Measurements from ENCODE around the gene BLOC1S5. TPM values are rescaled to one million over a fixed set of nuclear protein-coding genes. Genes with fewer than 3 reads are reported as not detected.

The BLOC1S5 gene
- total and polyA plus RNA-seq, 2 donors: 10.3 to 20.0 TPM

DNA sequence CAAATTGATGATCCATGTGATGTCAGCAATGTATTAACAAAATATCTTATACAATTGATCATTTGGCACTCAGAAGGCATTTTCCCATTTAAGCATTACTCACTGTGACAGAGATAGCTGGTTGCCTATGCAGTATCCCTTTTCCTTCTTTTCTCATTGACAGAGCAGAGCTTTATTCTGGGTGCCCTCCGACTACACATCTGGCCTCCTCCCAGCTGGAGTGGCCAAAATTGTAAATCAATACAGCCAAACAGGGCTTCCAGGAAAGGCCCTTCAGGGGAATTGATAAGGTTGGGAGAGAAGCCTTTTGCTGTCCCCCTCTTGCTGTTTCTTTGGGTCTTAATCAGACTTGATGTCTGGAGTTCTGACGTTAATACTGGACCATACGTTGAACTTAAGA is 9.6 kb upstream of the BLOC1S5 start:
- no peaks in the 10 kb centered on the region for H3K9me3 ChIP-seq (ENCODE audit: control insufficient read depth in 2 of 2, insufficient read depth in 1 of 2, low read length in 1 of 2)
- H3K27ac ChIP-seq (ENCODE audit: low read depth in 1 of 2, low read length in 1 of 2): no peak overlapping the region
- 96% methylated on average over 3 of the region's 3 CpGs for WGBS
- no peaks in the 10 kb centered on the region for H3K36me3 ChIP-seq (ENCODE audit: control insufficient read depth in 2 of 2, insufficient read depth in 2 of 2, low read length in 1 of 2)
- no peak overlapping the region for H3K4me3 ChIP-seq (ENCODE audit: low read length in 2 of 2)
- no peaks in the 10 kb centered on the region for H3K4me1 ChIP-seq (ENCODE audit: control insufficient read depth in 2 of 2, insufficient read depth in 2 of 2, low read length in 2 of 2)
- no peaks in the 10 kb centered on the region for H3K27me3 ChIP-seq (ENCODE audit: control insufficient read depth in 2 of 2, insufficient read depth in 1 of 2, low read length in 1 of 2)
- no peak for DNase-seq (ENCODE audit: low read depth in 6 of 9, low spot score in 9 of 9)

DNA sequence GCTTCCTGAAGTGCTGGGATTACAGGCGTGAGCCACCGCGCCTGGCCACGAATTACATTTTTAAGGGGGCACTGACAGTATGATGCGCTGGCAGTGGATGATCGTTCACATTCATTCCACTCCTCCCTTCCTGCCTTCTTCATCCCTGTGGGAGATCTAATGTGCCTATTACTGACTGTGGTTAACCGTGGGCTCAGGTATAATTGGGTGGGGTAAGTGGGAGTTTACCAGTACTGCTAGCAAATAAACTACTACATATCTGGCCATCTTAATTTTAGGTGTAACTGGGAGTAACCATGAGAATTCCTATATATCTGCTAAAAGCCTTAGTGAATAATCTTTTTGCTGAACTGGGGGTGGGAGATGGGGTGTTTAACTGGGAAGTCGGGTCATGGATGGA is 6.5 kb upstream of the BLOC1S5 start:
- DNase-seq (ENCODE audit: low read depth in 6 of 9, low spot score in 9 of 9): no peak
- Histone ChIP-seq H3K9me3 (ENCODE audit: control insufficient read depth in 2 of 2, insufficient read depth in 1 of 2, low read length in 1 of 2) (no peaks in the 10 kb centered on the region), H3K4me1 (ENCODE audit: control insufficient read depth in 2 of 2, insufficient read depth in 2 of 2, low read length in 2 of 2) (no peaks in the 10 kb centered on the region), H3K4me3 (ENCODE audit: low read length in 2 of 2) (no peak overlapping the region), H3K27ac (ENCODE audit: low read depth in 1 of 2, low read length in 1 of 2) (no peak overlapping the region), H3K36me3 (ENCODE audit: control insufficient read depth in 2 of 2, insufficient read depth in 2 of 2, low read length in 1 of 2) (no peaks in the 10 kb centered on the region), H3K27me3 (ENCODE audit: control insufficient read depth in 2 of 2, insufficient read depth in 1 of 2, low read length in 1 of 2) (no peaks in the 10 kb centered on the region)
- 95% methylated on average over 8 of the region's 8 CpGs for WGBS

DNA sequence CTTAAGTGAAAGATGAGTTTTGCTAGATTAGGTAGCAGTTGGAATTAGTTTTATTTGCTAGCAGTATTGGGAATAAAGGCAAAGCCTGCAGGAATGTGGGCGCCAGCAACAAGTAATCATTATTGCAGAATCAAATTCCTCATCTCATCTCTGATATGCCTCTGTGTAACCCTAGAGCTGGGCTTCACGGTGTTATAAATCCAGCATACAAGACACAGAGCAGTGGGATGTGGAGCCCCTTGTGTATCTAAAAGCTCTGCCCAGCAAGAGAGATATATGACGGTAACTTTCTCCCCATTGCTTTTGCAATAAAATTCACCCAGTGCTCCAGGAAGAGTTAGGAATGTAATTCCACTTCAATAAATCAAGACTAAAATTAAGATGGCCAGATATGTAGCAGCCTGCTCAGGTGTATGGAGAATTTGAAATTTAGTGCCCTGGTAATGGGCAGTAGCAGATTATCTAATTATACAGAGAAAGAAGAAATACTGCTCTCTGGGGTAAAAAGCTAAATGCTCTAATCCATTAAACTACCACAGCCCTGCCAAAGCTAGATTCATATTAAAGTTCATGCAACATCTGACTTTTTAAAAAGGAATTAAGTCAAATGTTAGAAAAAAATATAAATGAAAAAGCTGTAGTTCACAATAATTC is 5.6 kb upstream of the BLOC1S5 start:
- 93% methylated on average over 3 of the region's 3 CpGs for WGBS
- H3K36me3 ChIP-seq (ENCODE audit: control insufficient read depth in 2 of 2, insufficient read depth in 2 of 2, low read length in 1 of 2): no peaks in the 10 kb centered on the region
- no peak for DNase-seq (ENCODE audit: low read depth in 6 of 9, low spot score in 9 of 9)

DNA sequence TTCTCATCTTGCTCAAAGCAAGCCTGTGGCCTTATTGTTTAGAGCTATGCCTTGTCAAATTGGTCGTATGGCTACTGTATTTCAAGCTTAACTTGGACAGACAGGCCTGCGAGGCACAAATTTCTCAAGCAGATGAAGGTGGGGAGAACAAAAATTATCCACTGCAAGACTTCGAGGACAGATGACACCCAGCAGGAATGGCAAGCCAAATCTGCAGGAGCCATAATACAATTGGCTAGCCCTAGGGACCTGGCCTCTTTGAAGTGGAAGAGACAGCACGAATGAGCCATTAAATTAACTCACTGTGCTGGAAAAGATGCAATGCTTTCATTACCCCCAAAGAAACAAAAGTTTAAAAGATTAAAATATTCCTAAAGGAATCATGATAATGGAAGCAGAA is 5.0 kb upstream of the BLOC1S5 start:
- Histone ChIP-seq H3K27ac (ENCODE audit: low read depth in 1 of 2, low read length in 1 of 2) (no peak overlapping the region), H3K36me3 (ENCODE audit: control insufficient read depth in 2 of 2, insufficient read depth in 2 of 2, low read length in 1 of 2) (no peaks in the 10 kb centered on the region), H3K27me3 (ENCODE audit: control insufficient read depth in 2 of 2, insufficient read depth in 1 of 2, low read length in 1 of 2) (no peaks in the 10 kb centered on the region), H3K9me3 (ENCODE audit: control insufficient read depth in 2 of 2, insufficient read depth in 1 of 2, low read length in 1 of 2) (no peaks in the 10 kb centered on the region), H3K4me1 (ENCODE audit: control insufficient read depth in 2 of 2, insufficient read depth in 2 of 2, low read length in 2 of 2) (peaks cover 0 to 6% of the 10 kb centered on the region in 2 donors), H3K4me3 (ENCODE audit: low read length in 2 of 2) (no peak overlapping the region)
- 85% methylated on average over 4 of the region's 4 CpGs for WGBS
- no peak for DNase-seq (ENCODE audit: low read depth in 6 of 9, low spot score in 9 of 9)

More for the DNA sequence above, 5.6 kb upstream of the BLOC1S5 start:
- Histone ChIP-seq H3K9me3 (ENCODE audit: control insufficient read depth in 2 of 2, insufficient read depth in 1 of 2, low read length in 1 of 2) (no peaks in the 10 kb centered on the region), H3K4me3 (ENCODE audit: low read length in 2 of 2) (no peak overlapping the region), H3K4me1 (ENCODE audit: control insufficient read depth in 2 of 2, insufficient read depth in 2 of 2, low read length in 2 of 2) (peaks cover 0 to 2% of the 10 kb centered on the region in 2 donors), H3K27ac (ENCODE audit: low read depth in 1 of 2, low read length in 1 of 2) (no peak overlapping the region), H3K27me3 (ENCODE audit: control insufficient read depth in 2 of 2, insufficient read depth in 1 of 2, low read length in 1 of 2) (no peaks in the 10 kb centered on the region)

DNA sequence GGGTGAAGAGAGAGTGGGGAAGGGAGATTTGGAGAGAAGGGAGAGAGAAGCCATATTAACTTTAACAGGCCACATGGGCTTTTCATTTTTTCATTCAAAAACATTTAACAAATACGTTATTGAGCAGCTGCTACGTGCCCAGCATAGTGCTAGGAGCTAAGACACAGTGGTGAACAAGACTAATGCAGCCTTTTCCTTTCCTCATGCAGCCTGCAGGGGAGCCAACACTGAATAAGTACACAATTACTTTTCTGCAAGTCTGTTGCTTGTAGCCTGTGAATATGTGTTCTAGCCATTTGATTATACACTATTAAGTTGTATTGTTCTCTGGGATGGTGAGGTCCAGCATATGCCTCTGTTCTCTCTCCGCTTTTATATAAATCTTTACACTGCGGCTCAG is 1.9 kb upstream of the BLOC1S5 start:
- DNase-seq (ENCODE audit: low read depth in 6 of 9, low spot score in 9 of 9): no peak
- Histone ChIP-seq H3K27ac (ENCODE audit: low read depth in 1 of 2, low read length in 1 of 2) (no peak overlapping the region), H3K4me3 (ENCODE audit: low read length in 2 of 2) (no peak overlapping the region), H3K27me3 (ENCODE audit: control insufficient read depth in 2 of 2, insufficient read depth in 1 of 2, low read length in 1 of 2) (no peaks in the 10 kb centered on the region), H3K9me3 (ENCODE audit: control insufficient read depth in 2 of 2, insufficient read depth in 1 of 2, low read length in 1 of 2) (no peaks in the 10 kb centered on the region), H3K36me3 (ENCODE audit: control insufficient read depth in 2 of 2, insufficient read depth in 2 of 2, low read length in 1 of 2) (peaks cover 3 to 8% of the 10 kb centered on the region in 2 donors), H3K4me1 (ENCODE audit: control insufficient read depth in 2 of 2, insufficient read depth in 2 of 2, low read length in 2 of 2) (peaks cover 0 to 6% of the 10 kb centered on the region in 2 donors)
- whole genome bisulfite sequencing: 96% methylated on average over 4 of the region's 4 CpGs

DNA sequence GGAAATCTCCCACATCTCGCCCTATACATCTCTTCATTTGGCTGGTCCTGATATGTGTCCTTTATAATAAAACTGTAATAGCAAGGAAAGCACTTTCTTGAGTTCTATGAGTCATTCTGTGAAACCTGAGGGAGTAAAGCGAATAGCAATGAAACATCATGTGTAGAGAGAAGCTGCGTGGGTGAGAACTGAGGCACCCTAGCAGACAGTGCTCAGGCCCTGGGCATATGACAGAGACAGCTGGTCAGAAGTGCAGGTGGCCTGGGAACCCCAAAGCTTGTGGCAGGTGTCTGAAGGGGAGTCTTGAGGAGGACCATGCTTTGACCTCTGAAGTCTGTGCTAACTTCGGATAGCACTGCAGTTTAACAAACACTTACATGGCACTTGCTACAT is 1.3 kb upstream of the BLOC1S5 start:
- no peak for DNase-seq (ENCODE audit: low read depth in 6 of 9, low spot score in 9 of 9)
- no peak overlapping the region for H3K27ac ChIP-seq (ENCODE audit: low read depth in 1 of 2, low read length in 1 of 2)
- peaks cover 0 to 6% of the 10 kb centered on the region in 2 donors for H3K4me1 ChIP-seq (ENCODE audit: control insufficient read depth in 2 of 2, insufficient read depth in 2 of 2, low read length in 2 of 2)
- no peaks in the 10 kb centered on the region for H3K27me3 ChIP-seq (ENCODE audit: control insufficient read depth in 2 of 2, insufficient read depth in 1 of 2, low read length in 1 of 2)
- no peak overlapping the region for H3K4me3 ChIP-seq (ENCODE audit: low read length in 2 of 2)
- H3K9me3 ChIP-seq (ENCODE audit: control insufficient read depth in 2 of 2, insufficient read depth in 1 of 2, low read length in 1 of 2): no peaks in the 10 kb centered on the region
- H3K36me3 ChIP-seq (ENCODE audit: control insufficient read depth in 2 of 2, insufficient read depth in 2 of 2, low read length in 1 of 2): peaks cover 3 to 8% of the 10 kb centered on the region in 2 donors
- WGBS: 95% methylated on average over 4 of the region's 4 CpGs

DNA sequence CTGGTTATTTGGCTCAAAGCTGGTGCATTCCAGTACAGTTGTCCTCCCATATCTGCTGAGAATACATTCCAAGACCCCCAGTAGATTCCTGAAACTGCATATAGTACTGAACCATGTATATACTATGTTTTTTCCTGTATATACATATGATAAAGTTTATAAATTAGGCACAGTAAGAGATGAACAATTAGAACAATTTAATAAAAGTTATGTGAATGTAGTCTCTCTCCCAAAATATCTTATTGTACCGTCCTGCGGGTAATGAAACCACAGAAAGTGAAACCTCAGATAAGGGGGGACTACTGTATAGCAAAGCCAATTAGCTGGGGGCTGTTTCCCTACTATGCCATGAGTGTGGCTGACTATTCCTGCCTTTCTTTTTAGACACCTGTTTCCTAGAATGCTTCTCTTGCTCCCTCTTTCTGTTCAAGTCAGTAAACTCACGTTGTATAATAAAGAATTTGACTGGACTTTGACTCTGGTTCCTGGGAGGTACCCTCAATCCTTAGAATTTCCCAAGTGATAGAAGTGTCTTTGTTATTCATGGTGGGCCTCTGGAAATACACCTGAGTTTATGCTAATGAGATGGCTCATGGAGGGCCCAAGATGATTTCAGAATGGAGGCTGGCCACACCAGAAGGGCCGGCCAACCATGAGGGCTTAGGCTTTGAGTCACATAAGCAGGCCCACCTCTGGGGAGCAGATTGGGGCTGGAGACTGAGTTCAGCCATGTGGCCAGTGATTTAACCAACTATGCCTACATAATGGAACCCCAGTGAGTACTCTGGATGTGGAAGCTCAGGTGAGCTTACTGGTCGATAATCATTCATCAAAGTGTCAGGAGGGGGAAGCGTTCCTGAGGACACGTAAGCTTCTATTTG is 689 bp upstream of the BLOC1S5 start:
- Histone ChIP-seq H3K27me3 (ENCODE audit: control insufficient read depth in 2 of 2, insufficient read depth in 1 of 2, low read length in 1 of 2) (no peaks in the 10 kb centered on the region), H3K9me3 (ENCODE audit: control insufficient read depth in 2 of 2, insufficient read depth in 1 of 2, low read length in 1 of 2) (no peaks in the 10 kb centered on the region), H3K4me3 (ENCODE audit: low read length in 2 of 2) (peak overlapping the region; percentile 82 to 87), H3K36me3 (ENCODE audit: control insufficient read depth in 2 of 2, insufficient read depth in 2 of 2, low read length in 1 of 2) (peaks cover 3 to 13% of the 10 kb centered on the region in 2 donors), H3K4me1 (ENCODE audit: control insufficient read depth in 2 of 2, insufficient read depth in 2 of 2, low read length in 2 of 2) (peaks cover 0 to 6% of the 10 kb centered on the region in 2 donors), H3K27ac (ENCODE audit: low read depth in 1 of 2, low read length in 1 of 2) (peak overlapping the region; percentile 77 to 93)
- WGBS: 80% methylated on average over 7 of the region's 7 CpGs
- peak in 1 of 9 donors; percentile 7 for DNase-seq (ENCODE audit: low read depth in 6 of 9, low spot score in 9 of 9)

DNA sequence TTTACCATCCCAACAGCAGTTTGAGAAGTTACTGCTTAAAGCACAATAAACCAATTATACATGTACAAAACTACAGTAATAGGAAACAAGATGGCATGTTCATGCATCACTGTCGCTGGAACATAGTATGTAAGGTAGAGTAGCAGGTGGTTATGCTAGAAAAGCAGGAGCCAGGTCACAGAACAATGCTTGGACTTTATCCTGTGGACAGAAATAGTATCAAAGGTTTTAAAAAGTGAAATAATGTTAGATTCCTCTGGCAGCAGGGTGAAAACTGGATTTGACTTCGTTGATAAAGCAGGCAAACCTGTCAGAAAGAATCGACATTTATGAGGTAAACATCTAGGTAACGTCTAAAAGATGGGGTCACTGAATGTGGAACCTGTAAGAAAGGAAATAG is 2.5 kb downstream of the BLOC1S5 start:
- 99% methylated on average over 4 of the region's 4 CpGs for WGBS

DNA sequence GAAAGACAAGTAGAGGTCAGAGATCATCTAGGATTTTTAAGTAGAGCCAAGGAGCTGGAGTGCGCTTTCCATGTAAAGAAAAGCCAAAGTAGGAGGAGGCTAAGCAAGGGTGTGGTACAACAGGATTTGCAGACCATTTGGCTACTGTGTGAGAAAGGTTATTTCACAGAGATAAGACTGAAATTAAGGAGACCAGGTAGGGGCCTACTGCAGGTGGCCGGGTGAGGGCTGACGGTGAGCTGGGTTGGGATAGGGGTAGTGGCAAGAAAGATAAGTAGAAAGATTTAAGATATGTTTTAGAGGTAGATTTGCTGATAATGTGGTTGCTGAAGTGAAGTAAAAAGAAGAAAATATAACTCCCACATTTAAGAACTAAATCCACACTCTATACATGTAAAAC is 3.8 kb downstream of the BLOC1S5 start:
- Histone ChIP-seq H3K4me3 (ENCODE audit: low read length in 2 of 2) (no peak overlapping the region), H3K36me3 (ENCODE audit: control insufficient read depth in 2 of 2, insufficient read depth in 2 of 2, low read length in 1 of 2) (peaks cover 7 to 24% of the 10 kb centered on the region in 2 donors), H3K27ac (ENCODE audit: low read depth in 1 of 2, low read length in 1 of 2) (no peak overlapping the region), H3K4me1 (ENCODE audit: control insufficient read depth in 2 of 2, insufficient read depth in 2 of 2, low read length in 2 of 2) (peaks cover 0 to 6% of the 10 kb centered on the region in 2 donors), H3K9me3 (ENCODE audit: control insufficient read depth in 2 of 2, insufficient read depth in 1 of 2, low read length in 1 of 2) (no peaks in the 10 kb centered on the region), H3K27me3 (ENCODE audit: control insufficient read depth in 2 of 2, insufficient read depth in 1 of 2, low read length in 1 of 2) (no peaks in the 10 kb centered on the region)
- 96% methylated on average over 3 of the region's 3 CpGs for WGBS
- DNase-seq (ENCODE audit: low read depth in 6 of 9, low spot score in 9 of 9): no peak

More for the DNA sequence above, 2.5 kb downstream of the BLOC1S5 start:
- no peak for DNase-seq (ENCODE audit: low read depth in 6 of 9, low spot score in 9 of 9)
- Histone ChIP-seq H3K36me3 (ENCODE audit: control insufficient read depth in 2 of 2, insufficient read depth in 2 of 2, low read length in 1 of 2) (peaks cover 7 to 17% of the 10 kb centered on the region in 2 donors), H3K9me3 (ENCODE audit: control insufficient read depth in 2 of 2, insufficient read depth in 1 of 2, low read length in 1 of 2) (no peaks in the 10 kb centered on the region), H3K4me1 (ENCODE audit: control insufficient read depth in 2 of 2, insufficient read depth in 2 of 2, low read length in 2 of 2) (peaks cover 0 to 6% of the 10 kb centered on the region in 2 donors), H3K27ac (ENCODE audit: low read depth in 1 of 2, low read length in 1 of 2) (no peak overlapping the region), H3K4me3 (ENCODE audit: low read length in 2 of 2) (no peak overlapping the region), H3K27me3 (ENCODE audit: control insufficient read depth in 2 of 2, insufficient read depth in 1 of 2, low read length in 1 of 2) (no peaks in the 10 kb centered on the region)
